ENCODE measurements around the gene TBX10.

- peak; percentile 6 to 54 for TF ChIP-seq POLR2AphosphoS5 (IDR thresholded peaks at IDR 0.05)
- no peak for TF ChIP-seq CTCF (IDR thresholded peaks at IDR 0.05)
- peak in 1 of 4 donors; percentile 1 for TF ChIP-seq EP300 (IDR thresholded peaks at IDR 0.05)
- no peak for TF ChIP-seq POLR2A (IDR thresholded peaks at IDR 0.05)
Measured at GRCh38 chr11:67584205-67584880, 55.2 kb downstream of the TBX10 start.

All from upper lobe of left lung (tissue), 4 donors.